IPS DF 6.9 (cell line): ENCODE measurements around the gene PTCHD1.
A peak's percentile ranks its signal among the peaks of the same experiment; 100 is the strongest.

ENCODE experiments used
- DNase-seq: peaks from one replicate; pipeline ENCODE4 v3.0.0-alpha.2; 2013; ENCODE audit warnings: low read depth, low spot score
- H3K27ac ChIP-seq: one replicate; pipeline ENCODE4 v1.5.1; 2013; ENCODE audit warnings: low read length, control low read depth
- H3K27me3 ChIP-seq: 2 replicates; pipeline ENCODE4 v1.6.1; 2013; ENCODE audit warnings: mild to moderate bottlenecking, low read length; ENCODE audit not compliant: control insufficient read depth, insufficient read depth
- H3K36me3 ChIP-seq: 2 replicates; pipeline ENCODE4 v1.6.1; 2013; ENCODE audit warnings: low read length; ENCODE audit not compliant: control insufficient read depth, insufficient read depth
- H3K4me1 ChIP-seq: 2 replicates; pipeline ENCODE4 v1.6.1; 2013; ENCODE audit warnings: low read length; ENCODE audit not compliant: control insufficient read depth, insufficient read depth
- H3K4me3 ChIP-seq: 2 replicates; pipeline ENCODE4 v1.5.1; 2013; ENCODE audit warnings: mild to moderate bottlenecking, low read length
- H3K9me3 ChIP-seq: 2 replicates; pipeline ENCODE4 v1.6.1; 2013; ENCODE audit warnings: low read length, inconsistent platforms; ENCODE audit not compliant: control insufficient read depth, insufficient read depth
- WGBS: extraction: QIAGEN DNeasy Blood & Tissue Kit; methylation state at CpG from one replicate; pipeline ENCODE4 v1.1.7; 2013; ENCODE audit warnings: mixed read lengths, missing lambda C conversion rate; ENCODE audit not compliant: insufficient read length, insufficient coverage; 5-methylcytosine and 5-hydroxymethylcytosine counted together

PTCHD1 gene

DNA sequence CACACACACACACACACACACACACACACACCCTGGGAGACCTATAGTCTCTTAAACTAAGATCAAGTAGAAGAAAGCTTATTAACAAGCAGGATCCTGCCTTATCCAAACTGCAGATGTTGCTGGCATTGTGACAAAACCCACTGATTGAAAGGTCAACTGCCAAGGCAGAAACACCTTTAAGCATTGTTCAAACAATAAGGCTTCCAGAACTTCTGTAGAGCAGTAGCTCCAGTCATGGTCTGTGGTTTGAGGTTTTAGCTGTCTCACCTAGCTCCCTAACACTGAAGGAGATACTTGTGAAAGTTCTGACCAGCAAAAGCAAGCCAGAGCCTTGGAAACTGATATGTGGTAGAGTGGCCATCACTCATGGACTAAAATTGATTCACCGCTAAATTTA is 59.8 kb downstream of the PTCHD1 start:
- no peak for DNase-seq
- no CpG with 5 or more reads among the region's 1 CpG for WGBS
- no peak overlapping the region for H3K4me3 ChIP-seq
- H3K27ac ChIP-seq = no peak overlapping the region
- no peaks in the 10 kb centered on the region for H3K4me1 ChIP-seq
- no peaks in the 10 kb centered on the region for H3K27me3 ChIP-seq
- H3K36me3 ChIP-seq = no peaks in the 10 kb centered on the region
- H3K9me3 ChIP-seq = no peaks in the 10 kb centered on the region

DNA sequence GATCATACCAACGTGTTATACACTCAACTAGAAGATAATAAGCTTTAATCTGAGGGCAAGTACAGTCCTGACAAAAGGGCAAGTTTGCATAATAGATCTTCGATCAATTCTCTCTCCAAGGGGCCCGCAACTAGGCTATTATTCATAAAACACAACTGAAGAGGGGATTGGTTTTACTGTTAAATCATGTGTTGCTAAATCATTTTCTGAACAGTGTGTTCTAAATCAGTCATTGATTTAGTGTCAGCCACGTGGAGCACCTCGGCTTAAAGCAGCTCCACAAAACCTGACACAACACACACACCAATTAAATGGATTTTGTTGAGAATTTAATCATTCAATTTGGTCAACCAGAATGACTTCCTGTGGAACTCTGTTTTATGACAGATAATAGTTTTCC is 61.6 kb downstream of the PTCHD1 start:
- no peak overlapping the region for H3K27ac ChIP-seq
- no peak for DNase-seq

GRCh38 chrX:23398570-23398969 is 63.9 kb downstream of the PTCHD1 start:
- WGBS = no CpG with 5 or more reads among the region's 8 CpGs
- DNase-seq = no peak

More for the DNA sequence above, 61.6 kb downstream of the PTCHD1 start:
- Histone ChIP-seq H3K9me3 (no peaks in the 10 kb centered on the region), H3K4me1 (no peaks in the 10 kb centered on the region), H3K36me3 (no peaks in the 10 kb centered on the region), H3K4me3 (no peak overlapping the region), H3K27me3 (no peaks in the 10 kb centered on the region)
- no CpG with 5 or more reads among the region's 5 CpGs for WGBS

DNA sequence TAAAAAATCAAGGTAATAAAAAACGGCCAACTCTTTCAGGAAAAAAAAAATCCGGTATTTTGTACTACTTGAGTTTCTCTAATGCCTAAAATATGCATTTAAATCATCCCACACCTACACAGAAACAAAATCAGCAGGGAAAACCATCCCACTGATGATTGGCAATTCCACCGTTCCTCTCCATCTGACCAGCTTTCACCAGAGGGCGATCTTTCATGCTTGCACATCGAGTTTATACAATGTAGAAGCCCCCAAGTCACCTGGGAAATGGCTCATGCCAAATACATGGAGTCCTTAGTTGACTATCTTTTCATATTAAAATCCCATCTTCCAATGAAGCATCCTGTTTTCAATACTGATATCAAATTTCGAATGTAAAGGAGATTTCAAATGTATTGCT is 69.2 kb downstream of the PTCHD1 start:
- Histone ChIP-seq H3K27ac (no peak overlapping the region), H3K4me3 (no peak overlapping the region), H3K4me1 (no peaks in the 10 kb centered on the region), H3K9me3 (no peaks in the 10 kb centered on the region), H3K36me3 (no peaks in the 10 kb centered on the region), H3K27me3 (no peaks in the 10 kb centered on the region)
- WGBS = no CpG with 5 or more reads among the region's 6 CpGs
- no peak for DNase-seq

More at GRCh38 chrX:23398570-23398969, 63.9 kb downstream of the PTCHD1 start:
- no peaks in the 10 kb centered on the region for H3K9me3 ChIP-seq
- no peaks in the 10 kb centered on the region for H3K36me3 ChIP-seq
- H3K27me3 ChIP-seq = no peaks in the 10 kb centered on the region
- H3K4me3 ChIP-seq = no peak overlapping the region
- no peak overlapping the region for H3K27ac ChIP-seq
- H3K4me1 ChIP-seq = no peaks in the 10 kb centered on the region

DNA sequence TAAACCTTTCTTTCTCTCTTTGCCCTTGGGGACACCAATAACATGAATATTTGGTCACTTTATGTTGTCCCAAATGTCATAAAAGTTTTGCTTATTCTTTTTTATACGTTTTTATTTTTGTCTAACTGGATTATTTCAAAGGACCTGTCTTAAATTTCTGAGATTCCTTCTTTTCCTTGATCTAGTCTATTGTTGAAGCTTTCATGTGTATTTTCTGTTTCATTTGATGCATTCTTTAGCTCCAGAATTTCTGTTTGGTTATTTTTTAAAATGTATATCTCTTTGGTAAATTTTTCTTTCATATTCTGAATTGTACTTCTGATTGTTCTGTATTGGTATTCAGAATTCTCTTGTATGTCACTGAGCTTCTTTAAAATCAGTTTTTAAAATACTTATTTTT is 88.3 kb downstream of the PTCHD1 start:
- Histone ChIP-seq H3K9me3 (no peaks in the 10 kb centered on the region), H3K27me3 (no peaks in the 10 kb centered on the region), H3K4me3 (no peak overlapping the region), H3K36me3 (no peaks in the 10 kb centered on the region), H3K27ac (no peak overlapping the region), H3K4me1 (no peaks in the 10 kb centered on the region)
- WGBS = no CpG with 5 or more reads among the region's 1 CpG
- no peak for DNase-seq

GRCh38 chrX:23434356-23434884 is 99.8 kb downstream of the PTCHD1 start:
- no peak for DNase-seq
- WGBS = no CpG with 5 or more reads among the region's 3 CpGs
- no peaks in the 10 kb centered on the region for H3K9me3 ChIP-seq
- no peaks in the 10 kb centered on the region for H3K36me3 ChIP-seq
- no peaks in the 10 kb centered on the region for H3K27me3 ChIP-seq
- H3K4me1 ChIP-seq = no peaks in the 10 kb centered on the region; the same call in none of the 2 replicates
- no peak overlapping the region for H3K27ac ChIP-seq
- H3K4me3 ChIP-seq = no peak overlapping the region

GRCh38 chrX:23435108-23435507 is 100.5 kb downstream of the PTCHD1 start:
- WGBS = no CpG with 5 or more reads among the region's 1 CpG
- Histone ChIP-seq H3K4me3 (no peak overlapping the region), H3K36me3 (no peaks in the 10 kb centered on the region), H3K27me3 (no peaks in the 10 kb centered on the region), H3K4me1 (no peaks in the 10 kb centered on the region; the same call in none of the 2 replicates), H3K27ac (no peak overlapping the region), H3K9me3 (no peaks in the 10 kb centered on the region)
- no peak for DNase-seq

GRCh38 chrX:23435575-23435974 is 100.9 kb downstream of the PTCHD1 start:
- no peaks in the 10 kb centered on the region for H3K27me3 ChIP-seq
- no peaks in the 10 kb centered on the region for H3K36me3 ChIP-seq
- no peaks in the 10 kb centered on the region for H3K9me3 ChIP-seq
- H3K4me3 ChIP-seq = no peak overlapping the region
- WGBS = no CpG with 5 or more reads among the region's 2 CpGs
- no peak for DNase-seq
- H3K27ac ChIP-seq = no peak overlapping the region
- no peaks in the 10 kb centered on the region; the same call in none of the 2 replicates for H3K4me1 ChIP-seq

GRCh38 chrX:23436875-23437274 is 102.2 kb downstream of the PTCHD1 start:
- H3K4me3 ChIP-seq = no peak overlapping the region
- no peaks in the 10 kb centered on the region for H3K36me3 ChIP-seq
- no peak overlapping the region for H3K27ac ChIP-seq
- no CpG with 5 or more reads among the region's 1 CpG for WGBS
- H3K27me3 ChIP-seq = no peaks in the 10 kb centered on the region
- no peaks in the 10 kb centered on the region for H3K9me3 ChIP-seq
- H3K4me1 ChIP-seq = no peaks in the 10 kb centered on the region; the same call in none of the 2 replicates
- DNase-seq = peak; percentile 7

GRCh38 chrX:23451266-23451665 is 116.6 kb downstream of the PTCHD1 start:
- H3K9me3 ChIP-seq = no peaks in the 10 kb centered on the region

More at GRCh38 chrX:23451266-23451665, 116.6 kb downstream of the PTCHD1 start:
- H3K4me3 ChIP-seq = no peak overlapping the region
- H3K36me3 ChIP-seq = no peaks in the 10 kb centered on the region
- H3K27me3 ChIP-seq = no peaks in the 10 kb centered on the region
- H3K27ac ChIP-seq = no peak overlapping the region
- 100% methylated on average over 1 of the region's 3 CpGs for WGBS
- H3K4me1 ChIP-seq = no peaks in the 10 kb centered on the region
- DNase-seq = no peak
